H9 (cell line): ENCODE data around the gene RAD51D. TPM values are rescaled to one million over a fixed set of nuclear protein-coding genes. Genes with fewer than 3 reads are reported as not detected.

Experiments
- DNase-seq: peaks from one replicate; pipeline ENCODE4 v3.0.0-alpha.2; 2017
- H2AFZ ChIP-seq: one replicate; pipeline ENCODE4 v1.6.1; 2013; ENCODE audit warnings: mild to moderate bottlenecking, low read length, control low read depth, moderate library complexity
- H2AK5ac ChIP-seq: 2 replicates; pipeline ENCODE4 v1.6.1; 2013; ENCODE audit warnings: low read length, control low read depth, mixed read lengths; ENCODE audit not compliant: insufficient read length
- H2BK120ac ChIP-seq: one replicate; pipeline ENCODE4 v1.6.1; 2013; ENCODE audit warnings: low read depth, mild to moderate bottlenecking, low read length, control low read depth, inconsistent platforms; ENCODE audit not compliant: poor library complexity, severe bottlenecking
- H2BK12ac ChIP-seq: 2 replicates; pipeline ENCODE4 v1.6.1; 2013; ENCODE audit warnings: low read length, control low read depth, mixed read lengths, low read depth; ENCODE audit not compliant: insufficient read length
- H2BK15ac ChIP-seq: 2 replicates; pipeline ENCODE4 v1.6.1; 2013; ENCODE audit warnings: low read depth, low read length, control low read depth
- H2BK20ac ChIP-seq: one replicate; pipeline ENCODE4 v1.6.1; 2013; ENCODE audit warnings: low read depth, mild to moderate bottlenecking, low read length, control low read depth, inconsistent platforms; ENCODE audit not compliant: poor library complexity, severe bottlenecking
- H2BK5ac ChIP-seq: 2 replicates; pipeline ENCODE4 v1.6.1; 2013; ENCODE audit warnings: low read length, control low read depth, mixed read lengths; ENCODE audit not compliant: insufficient read length
- H3K14ac ChIP-seq: 2 replicates; pipeline ENCODE4 v1.6.1; 2013; ENCODE audit warnings: low read length, control low read depth; ENCODE audit not compliant: insufficient read depth
- H3K18ac ChIP-seq: 2 replicates; pipeline ENCODE4 v1.6.1; 2013; ENCODE audit warnings: low read depth, mild to moderate bottlenecking, mixed read lengths, low read length, control low read depth; ENCODE audit not compliant: insufficient read length
- H3K23ac ChIP-seq: 2 replicates; pipeline ENCODE4 v1.6.1; 2013; ENCODE audit warnings: low read length, control low read depth, mixed read lengths, low read depth; ENCODE audit not compliant: insufficient read length
- H3K23me2 ChIP-seq: 2 replicates; pipeline ENCODE4 v1.6.1; 2013; ENCODE audit warnings: low read depth, mild to moderate bottlenecking, mixed read lengths, low read length, control low read depth; ENCODE audit not compliant: insufficient read length, poor library complexity, severe bottlenecking
- H3K27ac ChIP-seq: 2 replicates; pipeline ENCODE4 v1.5.1; 2013; ENCODE audit warnings: low read length, control low read depth, mixed read lengths, low read depth; ENCODE audit not compliant: insufficient read length
- H3K27me3 ChIP-seq: 2 replicates; pipeline ENCODE4 v1.6.1; 2013; ENCODE audit warnings: low read length, control low read depth, inconsistent platforms; ENCODE audit not compliant: insufficient read depth
- H3K4ac ChIP-seq: 2 replicates; pipeline ENCODE4 v1.6.1; 2013; ENCODE audit warnings: low read depth, mild to moderate bottlenecking, control low read depth, inconsistent platforms, low read length, moderate library complexity
- H3K4me1 ChIP-seq: 2 replicates; pipeline ENCODE4 v1.6.1; 2013; ENCODE audit warnings: low read length, control low read depth, inconsistent platforms; ENCODE audit not compliant: insufficient read depth
- H3K4me2 ChIP-seq: 2 replicates; pipeline ENCODE4 v1.6.1; 2013; ENCODE audit warnings: low read length, control low read depth, mixed read lengths; ENCODE audit not compliant: insufficient read length, insufficient read depth
- H3K56ac ChIP-seq: 2 replicates; pipeline ENCODE4 v1.6.1; 2013; ENCODE audit warnings: low read depth, mild to moderate bottlenecking, mixed read lengths, low read length, control low read depth; ENCODE audit not compliant: insufficient read length
- H3K79me1 ChIP-seq: 2 replicates; pipeline ENCODE4 v1.6.1; 2013; ENCODE audit warnings: low read depth, mild to moderate bottlenecking, moderate library complexity, low read length, control low read depth, inconsistent platforms; ENCODE audit not compliant: insufficient read depth, poor library complexity, severe bottlenecking
- H3K79me2 ChIP-seq: 2 replicates; pipeline ENCODE4 v1.6.1; 2013; ENCODE audit warnings: low read length, control low read depth, inconsistent platforms; ENCODE audit not compliant: insufficient read depth
- H3K9ac ChIP-seq: 2 replicates; pipeline ENCODE4 v1.6.1; 2013; ENCODE audit warnings: low read length, control low read depth, mixed read lengths; ENCODE audit not compliant: insufficient read length; ENCODE audit errors: extremely low read depth
- H3K9me3 ChIP-seq: one replicate; pipeline ENCODE4 v1.6.1; 2013; ENCODE audit warnings: low read depth, low read length, inconsistent platforms; ENCODE audit not compliant: control insufficient read depth
- H3T11ph ChIP-seq: one replicate; pipeline ENCODE4 v1.6.1; 2013; ENCODE audit warnings: mild to moderate bottlenecking, low read length, control low read depth, inconsistent platforms
- H4K20me1 ChIP-seq: one replicate; pipeline ENCODE4 v1.6.1; 2013; ENCODE audit not compliant: control insufficient read depth, insufficient read length, insufficient read depth
- H4K5ac ChIP-seq: 2 replicates; pipeline ENCODE4 v1.6.1; 2013; ENCODE audit warnings: low read depth, mild to moderate bottlenecking, mixed read lengths, low read length, control low read depth; ENCODE audit not compliant: insufficient read length
- H4K8ac ChIP-seq: replicated peaks from 2 replicates; pipeline ENCODE4 v1.6.1; 2013; ENCODE audit warnings: low read length, control low read depth, mixed read lengths, low read depth; ENCODE audit not compliant: insufficient read length
- H4K91ac ChIP-seq: 2 replicates; pipeline ENCODE4 v1.6.1; 2013; ENCODE audit warnings: low read depth, mild to moderate bottlenecking, moderate library complexity, mixed read lengths, low read length, control low read depth; ENCODE audit not compliant: insufficient read length
- H3K27ac Mint-ChIP-seq, 3 experiments: 2 replicates in 2 of 3; 3 replicates in 1 of 3; pipeline ENCODE4 v1.8.0; 2020 to 2021; ENCODE audit warnings: mixed read lengths in 3 of 3, mild to moderate bottlenecking in 1 of 3, moderate library complexity in 1 of 3
- H3K27me3 Mint-ChIP-seq: 2 replicates; pipeline ENCODE4 v1.8.0; 2021; ENCODE audit warnings: low read depth, mild to moderate bottlenecking, moderate library complexity, mixed read lengths
- H3K36me3 Mint-ChIP-seq, 3 experiments: 2 replicates in 2 of 3; 3 replicates in 1 of 3; pipeline ENCODE4 v1.8.0; 2020 to 2021; ENCODE audit warnings: low read depth in 3 of 3, mixed read lengths in 3 of 3; ENCODE audit not compliant: insufficient read depth in 1 of 3
- H3K4me1 Mint-ChIP-seq, 2 experiments: 2 replicates each; pipeline ENCODE4 v1.8.0; 2020; ENCODE audit warnings: mixed read lengths in 2 of 2
- H3K4me3 Mint-ChIP-seq, 2 experiments: 2 replicates in 1 of 2; 3 replicates in 1 of 2; pipeline ENCODE4 v1.8.0; 2020 to 2021; ENCODE audit warnings: mild to moderate bottlenecking in 2 of 2, mixed read lengths in 2 of 2, moderate library complexity in 1 of 2
- H3K9me3 Mint-ChIP-seq, 2 experiments: 2 replicates in 1 of 2; 3 replicates in 1 of 2; pipeline ENCODE4 v1.8.0; 2020; ENCODE audit warnings: mild to moderate bottlenecking in 2 of 2, mixed read lengths in 2 of 2, moderate library complexity in 1 of 2
- WGBS: extraction: QIAGEN DNeasy Blood & Tissue Kit; methylation state at CpG from one replicate; pipeline ENCODE4 v1.1.7; 2013; ENCODE audit warnings: missing lambda C conversion rate, low lambda C conversion rate, mixed read lengths; ENCODE audit not compliant: insufficient read length; ENCODE audit errors: extremely low coverage; 5-methylcytosine and 5-hydroxymethylcytosine counted together
- total RNA-seq: library from RNA; stranded (reverse); gene quantifications from 2 replicates; pipeline ENCODE4 v1.2.1, GENCODE V29; 2021
- TF ChIP-seq, protein P1 (sequence below): fragments of 200-600 bp; sonication (generic); conservative IDR thresholded peaks from 3 replicates; pipeline ENCODE4 v1.8.0; 2021; ENCODE audit warnings: antibody characterized with exemption, mild to moderate bottlenecking

RAD51D gene
- total RNA-seq, 1 experiment from 2014 or later = 15.8 TPM

DNA sequence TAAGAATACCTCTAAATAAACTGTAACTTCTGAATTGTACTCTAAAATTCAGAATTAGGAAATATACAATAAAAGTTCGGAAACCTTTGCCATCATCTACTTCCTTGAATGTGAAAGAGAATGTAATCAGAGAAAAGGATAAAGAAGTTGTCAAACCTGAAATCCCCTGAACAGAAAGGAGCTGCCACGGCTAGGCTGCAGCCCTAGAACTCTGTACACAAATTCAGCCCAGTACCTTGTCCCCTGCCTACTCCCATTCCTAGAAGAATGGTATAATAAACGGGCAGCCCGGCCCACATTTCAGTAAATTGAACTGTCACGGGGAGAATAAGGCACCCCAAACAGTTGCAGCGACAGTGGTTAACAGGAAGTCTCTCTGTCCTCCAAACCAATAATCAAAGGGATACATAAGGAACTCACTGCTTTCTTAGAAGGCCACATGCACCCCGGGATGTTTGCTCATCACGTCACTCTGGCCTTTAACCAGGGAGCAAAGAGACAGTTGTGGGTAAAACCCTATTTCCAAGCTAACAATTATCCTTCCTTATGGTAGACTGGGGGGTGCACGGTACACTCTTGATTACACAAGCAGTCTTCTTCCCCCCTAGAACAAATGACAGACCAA is 31.8 kb downstream of the RAD51D start:
- H2BK12ac ChIP-seq = no peak overlapping the region
- no peak for DNase-seq
- TF ChIP-seq, protein P1, sequence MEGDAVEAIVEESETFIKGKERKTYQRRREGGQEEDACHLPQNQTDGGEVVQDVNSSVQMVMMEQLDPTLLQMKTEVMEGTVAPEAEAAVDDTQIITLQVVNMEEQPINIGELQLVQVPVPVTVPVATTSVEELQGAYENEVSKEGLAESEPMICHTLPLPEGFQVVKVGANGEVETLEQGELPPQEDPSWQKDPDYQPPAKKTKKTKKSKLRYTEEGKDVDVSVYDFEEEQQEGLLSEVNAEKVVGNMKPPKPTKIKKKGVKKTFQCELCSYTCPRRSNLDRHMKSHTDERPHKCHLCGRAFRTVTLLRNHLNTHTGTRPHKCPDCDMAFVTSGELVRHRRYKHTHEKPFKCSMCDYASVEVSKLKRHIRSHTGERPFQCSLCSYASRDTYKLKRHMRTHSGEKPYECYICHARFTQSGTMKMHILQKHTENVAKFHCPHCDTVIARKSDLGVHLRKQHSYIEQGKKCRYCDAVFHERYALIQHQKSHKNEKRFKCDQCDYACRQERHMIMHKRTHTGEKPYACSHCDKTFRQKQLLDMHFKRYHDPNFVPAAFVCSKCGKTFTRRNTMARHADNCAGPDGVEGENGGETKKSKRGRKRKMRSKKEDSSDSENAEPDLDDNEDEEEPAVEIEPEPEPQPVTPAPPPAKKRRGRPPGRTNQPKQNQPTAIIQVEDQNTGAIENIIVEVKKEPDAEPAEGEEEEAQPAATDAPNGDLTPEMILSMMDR = no peak

More for the DNA sequence above, 31.8 kb downstream of the RAD51D start:
- H3K4me2 ChIP-seq = peak overlapping the region; percentile 87
- H3K9me3 ChIP-seq = no peaks in the 10 kb centered on the region
- H4K91ac ChIP-seq = no peak overlapping the region
- H3K14ac ChIP-seq = no peak overlapping the region
- H3K9ac ChIP-seq = peak overlapping the region; percentile 66
- H3K79me1 ChIP-seq = no peaks in the 10 kb centered on the region
- no peak overlapping the region for H2AFZ ChIP-seq
- no peaks in the 10 kb centered on the region; the same call in 1 of the 2 replicates for H3K79me2 ChIP-seq
- no peak overlapping the region for H4K8ac ChIP-seq
- H3K18ac ChIP-seq = no peak overlapping the region
- no peaks in the 10 kb centered on the region for H4K20me1 ChIP-seq
- H3T11ph ChIP-seq = no peak overlapping the region
- H3K4me1 ChIP-seq = peaks cover 5% of the 10 kb centered on the region; the same call in 1 of the 2 replicates
- no peak overlapping the region for H3K27ac ChIP-seq
- no peak overlapping the region for H2AK5ac ChIP-seq
- H3K27me3 ChIP-seq = no peaks in the 10 kb centered on the region
- no peak overlapping the region for H3K56ac ChIP-seq
- Mint-ChIP-seq H3K4me1 (peaks cover 48% of the 10 kb centered on the region in 2 experiments), H3K36me3 (no peaks in the 10 kb centered on the region), H3K9me3 (no peaks in the 10 kb centered on the region), H3K4me3 (peak overlapping the region; percentile 81 to 92), H3K27me3 (no peaks in the 10 kb centered on the region; the same call in 1 of the 2 replicates), H3K27ac (no peak overlapping the region; a peak in 1 of 7 replicates)
- H4K5ac ChIP-seq = no peak overlapping the region
- H2BK20ac ChIP-seq = no peak overlapping the region
- peaks cover 15% of the 10 kb centered on the region for H3K23me2 ChIP-seq
- no CpG with 5 or more reads among the region's 9 CpGs for WGBS
- H3K23ac ChIP-seq = no peak overlapping the region
- H2BK120ac ChIP-seq = no peak overlapping the region
- H2BK15ac ChIP-seq = no peak overlapping the region
- no peak overlapping the region for H3K4ac ChIP-seq
- no peak overlapping the region for H2BK5ac ChIP-seq
